Kidney (tissue), 14 donors: ENCODE measurements around the gene PAN3. TPM values are rescaled to one million over a fixed set of nuclear protein-coding genes. Genes with fewer than 3 reads are reported as not detected.

Experiments
- DNase-seq, 5 donors: peaks; one replicate each; pipeline ENCODE4 v3.0.0-alpha.2; 2013 to 2020
- FAIRE-seq: peaks from 2 replicates; lab custom pipeline; 2012; peaks lifted over from hg19 to GRCh38; lab: Jason Lieb, UNC
- H3K27ac ChIP-seq, 2 donors: one replicate each; pipeline ENCODE4 v1.7.0; 2013; ENCODE audit warnings: low read depth in 2 of 2, low read length in 2 of 2, inconsistent platforms in 1 of 2
- H3K27me3 ChIP-seq: one replicate; pipeline ENCODE4 v1.7.1; 2013; ENCODE audit warnings: low read length, inconsistent platforms; ENCODE audit not compliant: control insufficient read depth, insufficient read depth
- H3K36me3 ChIP-seq, 3 donors: one replicate each; pipeline versions ENCODE4 v1.7.0 to v1.7.1; 2013; ENCODE audit warnings: low read length in 3 of 3, control low read depth in 1 of 3, inconsistent platforms in 1 of 3; ENCODE audit not compliant: insufficient read depth in 3 of 3, control insufficient read depth in 2 of 3
- H3K4me1 ChIP-seq, 3 donors: one replicate each; pipeline versions ENCODE4 v1.7.0 to v1.7.1; 2013; ENCODE audit warnings: low read length in 3 of 3, inconsistent platforms in 1 of 3, low read depth in 1 of 3; ENCODE audit not compliant: control insufficient read depth in 2 of 3, insufficient read depth in 2 of 3
- H3K4me3 ChIP-seq, 3 donors: one replicate each; pipeline versions ENCODE4 v1.7.0 to v1.8.1; 2013; ENCODE audit warnings: low read length in 3 of 3, control low read depth in 1 of 3, inconsistent platforms in 1 of 3
- H3K9ac ChIP-seq, 3 donors: one replicate each; pipeline versions ENCODE4 v1.7.0 to v1.7.1; 2013; ENCODE audit warnings: low read length in 3 of 3, control low read depth in 1 of 3, inconsistent platforms in 1 of 3
- H3K9me3 ChIP-seq, 3 donors: one replicate each; pipeline versions ENCODE4 v1.7.0 to v1.7.1; 2013; ENCODE audit warnings: low read length in 3 of 3, control low read depth in 1 of 3, inconsistent platforms in 1 of 3; ENCODE audit not compliant: control insufficient read depth in 2 of 3, insufficient read depth in 1 of 3
- intact Hi-C: fragments of 100-400 bp; cut with DNase I; formaldehyde crosslinking; loops from one replicate; pipeline ENCODE4 v1.11.1; 2022
- polyA plus RNA-seq: library from polyadenylated mRNA; stranded (reverse); fragments of 350-450 nt; fragmentation: Illumina TruSeq; extraction: RNeasy Lipid Tissue Mini Kit (QIAGEN cat#74804); gene quantifications from one replicate; pipeline ENCODE4 v1.2.3, GENCODE V29; 2014; ENCODE audit warnings: low read depth, low replicate concordance; ENCODE audit not compliant: insufficient read depth
- total RNA-seq: library from RNA; stranded (reverse); fragmentation: NEBNext Ultra II Directional; extraction: Animal tissue kit (Norgen Biotek cat#: 25700); gene quantifications from one replicate; pipeline ENCODE4 v1.2.1, GENCODE V29; 2021
- TF ChIP-seq, protein P1 (sequence below): IDR thresholded peaks from 3 replicates; pipeline ENCODE4 v1.5.1; 2012; ENCODE audit warnings: mild to moderate bottlenecking, moderate library complexity, borderline replicate concordance; ENCODE audit not compliant: insufficient read depth; ENCODE audit errors: extremely low read depth
- donor health status: control.
- donor health status: control.
- donor health status: control.
- donor health status: control.
- donor health status: control.
- donor health status: DM: yes; HTN: yes; CAD: no.
- donor health status: Normal renal cell carcinoma (clear cell type).

Gene PAN3
- total and polyA plus RNA-seq, 2 donors from 2014 or later, result 8.2 to 46.3 TPM

DNA sequence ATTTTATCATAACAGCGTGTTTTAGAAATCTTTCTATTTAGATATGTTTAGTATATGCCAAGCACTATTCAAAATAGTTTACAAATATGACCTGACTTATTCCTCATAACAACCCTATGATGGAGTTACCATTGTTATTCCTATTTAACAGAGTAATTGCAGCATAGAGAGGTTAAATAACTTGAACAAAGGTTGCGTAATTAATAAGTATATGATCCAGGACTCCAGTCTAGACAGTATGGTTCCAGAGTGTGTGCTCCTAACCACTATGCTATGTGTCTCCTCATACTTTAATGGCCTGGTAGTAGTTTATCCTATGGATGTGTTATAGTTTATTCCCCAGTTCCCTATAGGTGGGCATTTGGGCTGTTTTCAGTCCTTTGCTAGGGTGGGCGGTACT is 145.3 kb downstream of the PAN3 start:
- H3K27ac ChIP-seq, result no peak overlapping the region
- peaks cover 0 to 17% (median 11%) of the 10 kb centered on the region in 3 donors for H3K36me3 ChIP-seq
- H3K4me3 ChIP-seq, result no peak overlapping the region
- H3K9me3 ChIP-seq, result no peaks in the 10 kb centered on the region
- intact Hi-C loops, result no loop called here
- TF ChIP-seq, protein P1, sequence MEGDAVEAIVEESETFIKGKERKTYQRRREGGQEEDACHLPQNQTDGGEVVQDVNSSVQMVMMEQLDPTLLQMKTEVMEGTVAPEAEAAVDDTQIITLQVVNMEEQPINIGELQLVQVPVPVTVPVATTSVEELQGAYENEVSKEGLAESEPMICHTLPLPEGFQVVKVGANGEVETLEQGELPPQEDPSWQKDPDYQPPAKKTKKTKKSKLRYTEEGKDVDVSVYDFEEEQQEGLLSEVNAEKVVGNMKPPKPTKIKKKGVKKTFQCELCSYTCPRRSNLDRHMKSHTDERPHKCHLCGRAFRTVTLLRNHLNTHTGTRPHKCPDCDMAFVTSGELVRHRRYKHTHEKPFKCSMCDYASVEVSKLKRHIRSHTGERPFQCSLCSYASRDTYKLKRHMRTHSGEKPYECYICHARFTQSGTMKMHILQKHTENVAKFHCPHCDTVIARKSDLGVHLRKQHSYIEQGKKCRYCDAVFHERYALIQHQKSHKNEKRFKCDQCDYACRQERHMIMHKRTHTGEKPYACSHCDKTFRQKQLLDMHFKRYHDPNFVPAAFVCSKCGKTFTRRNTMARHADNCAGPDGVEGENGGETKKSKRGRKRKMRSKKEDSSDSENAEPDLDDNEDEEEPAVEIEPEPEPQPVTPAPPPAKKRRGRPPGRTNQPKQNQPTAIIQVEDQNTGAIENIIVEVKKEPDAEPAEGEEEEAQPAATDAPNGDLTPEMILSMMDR, result no peak
- FAIRE-seq (no peak), DNase-seq (no peak)
- no peak overlapping the region for H3K9ac ChIP-seq
- no peaks in the 10 kb centered on the region for H3K4me1 ChIP-seq
- no peaks in the 10 kb centered on the region for H3K27me3 ChIP-seq

DNA sequence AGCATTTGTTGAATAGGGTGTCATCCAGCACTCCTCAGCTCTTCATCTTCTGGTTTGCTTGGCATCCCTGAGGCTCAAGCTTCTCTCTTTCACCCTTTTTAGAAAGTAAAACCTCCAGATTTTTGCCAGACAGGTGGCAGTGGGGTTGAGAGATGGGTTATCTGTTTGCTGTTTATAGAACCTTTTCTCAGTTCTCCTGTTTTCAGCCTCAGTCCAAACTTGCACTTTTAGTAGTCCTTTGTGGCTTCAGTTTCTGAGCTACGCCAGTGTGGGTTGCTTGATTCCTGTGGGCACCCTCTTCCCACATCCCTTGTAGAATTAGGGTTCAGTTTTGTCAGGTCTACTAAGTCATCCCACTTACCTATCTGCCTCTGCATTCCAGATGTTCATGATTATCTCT is 147.9 kb downstream of the PAN3 start:
- H3K9ac ChIP-seq, result no peak overlapping the region
- no peaks in the 10 kb centered on the region for H3K9me3 ChIP-seq
- no peaks in the 10 kb centered on the region for H3K4me1 ChIP-seq
- H3K36me3 ChIP-seq, result peaks cover 0 to 9% (median 7%) of the 10 kb centered on the region in 3 donors
- intact Hi-C loops, result no loop called here
- FAIRE-seq, result no peak
- H3K4me3 ChIP-seq, result no peak overlapping the region
- TF ChIP-seq, protein P1, result no peak
- no peak overlapping the region for H3K27ac ChIP-seq
- DNase-seq, result no peak
- no peaks in the 10 kb centered on the region for H3K27me3 ChIP-seq

DNA sequence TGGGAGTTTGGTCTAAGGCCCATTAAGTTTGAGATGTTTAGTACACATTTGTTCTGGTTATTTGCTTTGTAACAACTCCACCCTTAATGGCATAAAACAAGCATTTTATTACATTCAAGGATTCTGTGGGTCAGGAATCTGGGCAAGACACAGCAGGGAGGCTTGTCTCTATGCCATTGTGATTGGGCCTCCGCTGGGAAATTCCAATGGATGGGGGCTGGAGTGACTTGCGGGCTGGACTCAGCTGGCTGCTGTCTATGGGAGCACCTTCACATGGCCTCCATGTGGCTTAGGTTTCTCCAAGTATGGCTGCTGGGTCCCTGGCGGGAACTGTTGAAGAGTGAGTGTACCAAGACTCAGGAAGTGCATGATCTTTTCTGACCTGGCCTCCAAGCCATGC is 159.0 kb downstream of the PAN3 start:
- H3K4me3 ChIP-seq, result no peak overlapping the region
- H3K27me3 ChIP-seq, result no peaks in the 10 kb centered on the region
- DNase-seq (peak in 4 of 5 donors; percentile 52 to 71 (median 53)), FAIRE-seq (no peak)
- TF ChIP-seq, protein P1, result no peak
- H3K27ac ChIP-seq, result no peak overlapping the region
- no peaks in the 10 kb centered on the region for H3K9me3 ChIP-seq
- peaks cover 0 to 19% (median 0%) of the 10 kb centered on the region in 3 donors for H3K36me3 ChIP-seq
- no peaks in the 10 kb centered on the region for H3K4me1 ChIP-seq
- no peak overlapping the region for H3K9ac ChIP-seq
- intact Hi-C loops, result no loop called here

DNA sequence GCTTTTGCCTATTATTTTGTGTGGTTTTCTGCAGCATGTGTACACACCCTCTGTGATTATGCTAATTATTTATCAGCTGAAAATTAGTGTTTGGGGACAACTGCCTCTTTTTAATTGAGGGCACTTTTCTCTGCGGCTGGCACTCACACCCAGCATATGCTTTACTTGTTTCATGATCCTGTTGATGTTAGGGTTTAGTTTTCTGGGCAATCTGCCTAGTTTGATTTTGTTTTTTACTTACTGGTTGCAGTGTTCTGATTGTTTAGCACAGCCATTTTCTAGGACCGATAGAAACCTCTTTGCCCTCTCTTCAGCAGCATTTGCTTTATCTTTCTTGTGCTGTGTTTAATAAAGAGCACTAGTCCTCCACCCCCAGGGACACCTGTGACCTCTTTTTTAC is 161.6 kb downstream of the PAN3 start:
- Histone ChIP-seq H3K27me3 (no peaks in the 10 kb centered on the region), H3K4me3 (no peak overlapping the region), H3K9me3 (no peaks in the 10 kb centered on the region), H3K27ac (no peak overlapping the region), H3K4me1 (no peaks in the 10 kb centered on the region), H3K9ac (no peak overlapping the region), H3K36me3 (peaks cover 0 to 4% (median 0%) of the 10 kb centered on the region in 3 donors)
- no peak for FAIRE-seq
- TF ChIP-seq, protein P1, result no peak
- intact Hi-C loops, result no loop called here
- DNase-seq, result no peak
